Ovary (tissue), 9 donors: ENCODE data around the gene ATP2B2. TPM values are rescaled to one million over a fixed set of nuclear protein-coding genes. Genes with fewer than 3 reads are reported as not detected.

ENCODE experiments used
- DNase-seq, 5 donors: peaks; one replicate each; pipeline ENCODE4 v3.0.0-alpha.2; 2019 to 2020
- H3K27ac ChIP-seq, 2 donors: fragments of 200-600 bp; one replicate each; pipeline versions ENCODE4 v1.5.1 to v1.8.0; 2019 to 2022
- H3K27me3 ChIP-seq: fragments of 200-600 bp; one replicate; pipeline ENCODE4 v1.8.0; 2022
- H3K36me3 ChIP-seq: fragments of 200-600 bp; sonication (generic); one replicate; pipeline ENCODE4 v1.5.1; 2019
- H3K4me1 ChIP-seq: one replicate; pipeline ENCODE4 v1.8.1; 2013; ENCODE audit warnings: mild to moderate bottlenecking, moderate library complexity; ENCODE audit not compliant: insufficient read depth
- H3K4me3 ChIP-seq: fragments of 200-600 bp; sonication (generic); one replicate; pipeline ENCODE4 v1.5.1; 2017
- H3K9me3 ChIP-seq, 2 donors: fragments of 200-600 bp in 1 of 2; sonication (generic) in 1 of 2; one replicate each; pipeline versions ENCODE4 v1.5.1 to v1.8.1; 2013 to 2019; ENCODE audit warnings: mild to moderate bottlenecking in 1 of 2, moderate library complexity in 1 of 2
- CTCF ChIP-seq, 3 donors: fragments of 450-650 bp in 2 of 3; fragments of 200-600 bp in 1 of 3; IDR thresholded peaks; one replicate each; pipeline versions ENCODE4 v1.5.1 to v1.8.0; 2016 to 2022; ENCODE audit warnings: antibody characterized with exemption in 3 of 3, mild to moderate bottlenecking in 1 of 3
- EP300 ChIP-seq: sonication (generic); formaldehyde crosslinking; IDR thresholded peaks from one replicate; pipeline ENCODE4 v1.6.1; 2017; ENCODE audit warnings: antibody characterized with exemption
- POLR2A ChIP-seq: fragments of 450-650 bp; IDR thresholded peaks from one replicate; pipeline ENCODE4 v1.6.1; 2017; ENCODE audit warnings: antibody characterized with exemption, mild to moderate bottlenecking, moderate library complexity
- WGBS, 3 donors: extraction: QIAGEN DNeasy Blood & Tissue Kit in 1 of 3; methylation state at CpG; one replicate each; pipeline versions ENCODE4 v1.1.5 to v1.1.7; 2013 to 2017; 5-methylcytosine and 5-hydroxymethylcytosine counted together
- intact Hi-C, 4 donors: fragments of 100-400 bp; cut with DNase I; formaldehyde crosslinking; loops; one replicate each; pipeline versions ENCODE4 v1.11.0 to v1.15.1; 2022 to 2023
- polyA plus RNA-seq, 2 donors: library from polyadenylated mRNA; stranded (reverse); fragments of 200-250 nt in 1 of 2; fragments of 350-450 nt in 1 of 2; fragmentation: Illumina TruSeq in 1 of 2; extraction: RNeasy Lipid Tissue Mini Kit (QIAGEN cat#74804) in 1 of 2; gene quantifications; one replicate each; pipeline ENCODE4 v1.2.3, GENCODE V29; 2013 to 2014
- total RNA-seq, 7 donors: library from RNA; depleted of rRNA in 2 of 7; stranded (reverse); fragments of >200 nt in 2 of 7; fragmentation: NEBNext Ultra II Directional in 3 of 7; extraction: Animal tissue kit (Norgen Biotek cat#: 25700) in 3 of 7; gene quantifications; one replicate each; pipeline versions ENCODE4 v1.1.0 to v1.2.4, GENCODE V29; 2016 to 2023
- donor health status: DM: no; HTN: no; CAD: no; lungs with moderate emphysema.
- donor health status: DM: no; HTN: no; CAD: no.
- donor health status: Bipolar disorder and iron deficiency.
- donor health status: DM: yes; HTN: yes; CAD: no.
- donor health status: DM: no; HTN: no; CAD: no.
- donor health status: DM: yes; HTN: yes; CAD: no.

ATP2B2 gene
- total and polyA plus RNA-seq, 9 donors: 0.05 to 11.6 (median 0.52) TPM; not detected in 2

GRCh38 chr3:10447110-10447509 lies 58.3 kb downstream of the ATP2B2 start:
- Histone ChIP-seq H3K9me3 (no peaks in the 10 kb centered on the region), H3K4me1 (no peaks in the 10 kb centered on the region), H3K27ac (no peak overlapping the region), H3K4me3 (no peak overlapping the region), H3K27me3 (no peaks in the 10 kb centered on the region), H3K36me3 (no peaks in the 10 kb centered on the region)
- intact Hi-C loops: no loop called here
- 75 to 89% (median 77%) methylated on average over 4 to 5 of the region's 5 CpGs for WGBS, 3 donors
- DNase-seq: no peak
- TF ChIP-seq POLR2A: no peak
- no peak for TF ChIP-seq CTCF (IDR thresholded peaks at IDR 0.05)
- TF ChIP-seq EP300: no peak

GRCh38 chr3:10445561-10446175 lies 59.7 kb downstream of the ATP2B2 start:
- Histone ChIP-seq H3K9me3 (no peaks in the 10 kb centered on the region), H3K27me3 (no peaks in the 10 kb centered on the region), H3K4me3 (no peak overlapping the region), H3K27ac (no peak overlapping the region), H3K4me1 (no peaks in the 10 kb centered on the region), H3K36me3 (no peaks in the 10 kb centered on the region)
- TF ChIP-seq POLR2A (no peak), EP300 (no peak), CTCF (IDR thresholded peaks at IDR 0.05) (no peak)
- intact Hi-C loops: no loop called here
- no peak for DNase-seq
- WGBS, 3 donors: 52 to 53% (median 53%) methylated on average over 9 of the region's 9 CpGs

GRCh38 chr3:10444511-10444910 lies 60.9 kb downstream of the ATP2B2 start:
- H3K4me1 ChIP-seq: no peaks in the 10 kb centered on the region
- no peaks in the 10 kb centered on the region for H3K36me3 ChIP-seq
- DNase-seq: no peak
- no peaks in the 10 kb centered on the region for H3K27me3 ChIP-seq
- no peak overlapping the region for H3K27ac ChIP-seq
- TF ChIP-seq POLR2A (no peak), CTCF (IDR thresholded peaks at IDR 0.05) (no peak)
- no peaks in the 10 kb centered on the region for H3K9me3 ChIP-seq
- 79 to 84% (median 84%) methylated on average over 10 of the region's 10 CpGs for WGBS, 3 donors
- no peak overlapping the region for H3K4me3 ChIP-seq
- intact Hi-C loops: no loop called here

GRCh38 chr3:10444110-10444429 lies 61.3 kb downstream of the ATP2B2 start:
- Histone ChIP-seq H3K4me3 (no peak overlapping the region), H3K4me1 (no peaks in the 10 kb centered on the region), H3K9me3 (no peaks in the 10 kb centered on the region), H3K27me3 (no peaks in the 10 kb centered on the region), H3K27ac (no peak overlapping the region), H3K36me3 (no peaks in the 10 kb centered on the region)
- 57 to 80% (median 70%) methylated on average over 10 of the region's 10 CpGs for WGBS, 3 donors
- intact Hi-C loops: no loop called here
- TF ChIP-seq POLR2A (no peak), CTCF (IDR thresholded peaks at IDR 0.05) (no peak), EP300 (no peak)
- no peak for DNase-seq
